CD4-positive, alpha-beta T cell treated with Interleukin-12 subunit alpha and Interleukin-12 subunit beta, for 1 hour (primary cell): ENCODE measurements around the gene PLXNA4.

Source experiments
- DNase-seq: peaks from one replicate; pipeline ENCODE4 v3.0.0-alpha.2; 2020

The PLXNA4 gene

GRCh38 chr7:132430861-132431822 lies 145.1 kb downstream of the PLXNA4 start:
- DNase-seq = peak; percentile 65

GRCh38 chr7:132430041-132430855 lies 146.0 kb downstream of the PLXNA4 start:
- no peak for DNase-seq

GRCh38 chr7:132429181-132429580 lies 147.1 kb downstream of the PLXNA4 start:
- no peak for DNase-seq

GRCh38 chr7:132428247-132428919 lies 147.9 kb downstream of the PLXNA4 start:
- no peak for DNase-seq

- no peak for DNase-seq
Observed at GRCh38 chr7:132425942-132426341, 150.3 kb downstream of the PLXNA4 start.

- no peak for DNase-seq
Observed at GRCh38 chr7:132424821-132425724, 151.2 kb downstream of the PLXNA4 start.

GRCh38 chr7:132424277-132424676 lies 152.0 kb downstream of the PLXNA4 start:
- DNase-seq = no peak

GRCh38 chr7:132423594-132424200 lies 152.6 kb downstream of the PLXNA4 start:
- no peak for DNase-seq

GRCh38 chr7:132422502-132423111 lies 153.7 kb downstream of the PLXNA4 start:
- no peak for DNase-seq

- no peak for DNase-seq
Observed at GRCh38 chr7:132420527-132420926, 155.7 kb downstream of the PLXNA4 start.

- DNase-seq = no peak
Observed at GRCh38 chr7:132419542-132419941, 156.7 kb downstream of the PLXNA4 start.

- no peak for DNase-seq
Observed at GRCh38 chr7:132418840-132419239, 157.4 kb downstream of the PLXNA4 start.

- DNase-seq = no peak
Observed at GRCh38 chr7:132417103-132417906, 159.0 kb downstream of the PLXNA4 start.

GRCh38 chr7:132416395-132416794 lies 159.9 kb downstream of the PLXNA4 start:
- DNase-seq = no peak

- DNase-seq = no peak
Observed at GRCh38 chr7:132415259-132415658, 161.0 kb downstream of the PLXNA4 start.

GRCh38 chr7:132414857-132415256 lies 161.4 kb downstream of the PLXNA4 start:
- no peak for DNase-seq

GRCh38 chr7:132412435-132412834 lies 163.8 kb downstream of the PLXNA4 start:
- DNase-seq = no peak

- DNase-seq = no peak
Observed at GRCh38 chr7:132410861-132411541, 165.3 kb downstream of the PLXNA4 start.

- no peak for DNase-seq
Observed at GRCh38 chr7:132410385-132410784, 165.9 kb downstream of the PLXNA4 start.

- no peak for DNase-seq
Observed at GRCh38 chr7:132407764-132408163, 168.5 kb downstream of the PLXNA4 start.
